A549 (cell line): ENCODE measurements around the gene CSRNP2. TPM values are rescaled to one million over a fixed set of nuclear protein-coding genes. Genes with fewer than 3 reads are reported as not detected.

Experiments
- ATAC-seq, 2 experiments: fragments of 200-7000 bp in 1 of 2; fragments of >200 bp in 1 of 2; cut with Nextera tagmentation in 1 of 2; cut with Tn5 transposase in 1 of 2; 3 replicates each; pipeline versions ENCODE4 v1.8.0 to v1.9.1; 2018 to 2020; ENCODE audit warnings: mild to moderate bottlenecking in 1 of 2, moderate library complexity in 1 of 2
- CTCF ChIA-PET: fragments of 300-600 bp; sonication (Branson Sonifier 250); formaldehyde crosslinking; extraction: SDS; loops from one replicate; lab custom pipeline; 2021; ENCODE audit warnings: antibody characterized with exemption, inconsistent platforms; lab: Yijun Ruan, JAX
- POLR2A ChIA-PET: fragments of 350-600 bp; formaldehyde crosslinking; extraction: SDS; loops from one replicate; lab custom pipeline; 2021; ENCODE audit warnings: antibody characterized with exemption, inconsistent platforms; lab: Yijun Ruan, JAX
- DNase-seq, 2 experiments: peaks; one replicate each; pipeline versions ENCODE4 v3.0.0 to v3.0.0-alpha.2; 2011 to 2016; ENCODE audit warnings: low read depth in 1 of 2, low spot score in 1 of 2
- FAIRE-seq: peaks from 2 replicates; lab custom pipeline; 2011; peaks lifted over from hg19 to GRCh38; lab: Jason Lieb, UNC
- H3K27ac ChIP-seq, 2 experiments: fragments of >200 bp; sonication (Bioruptor Twin); formaldehyde crosslinking; 3 replicates each; pipeline ENCODE4 v1.5.1; 2016 to 2017
- H3K4me1 ChIP-seq: fragments of >200 bp; sonication (Bioruptor Twin); formaldehyde crosslinking; 3 replicates; pipeline ENCODE4 v1.6.1; 2016
- H3K4me2 ChIP-seq: fragments of >200 bp; sonication (Bioruptor Twin); formaldehyde crosslinking; 3 replicates; pipeline ENCODE4 v1.6.1; 2016
- H3K4me3 ChIP-seq: fragments of >200 bp; sonication (Bioruptor Twin); formaldehyde crosslinking; 3 replicates; pipeline ENCODE4 v1.5.1; 2016
- H3K9me3 ChIP-seq: fragments of >200 bp; sonication (Bioruptor Twin); formaldehyde crosslinking; 3 replicates; pipeline ENCODE4 v1.6.1; 2016
- CBX2 ChIP-seq: fragments of 200-600 bp; sonication (generic); IDR thresholded peaks from 2 replicates; pipeline ENCODE4 v1.6.1; 2016; ENCODE audit warnings: low read depth, mild to moderate bottlenecking, borderline replicate concordance
- CBX8 ChIP-seq: fragments of 200-600 bp; sonication (generic); IDR thresholded peaks from 2 replicates; pipeline ENCODE4 v1.6.1; 2016
- E2F6 ChIP-seq: IDR thresholded peaks from 2 replicates; pipeline ENCODE4 v1.6.1; 2012; ENCODE audit warnings: low read depth, borderline replicate concordance
- EHMT2 ChIP-seq: fragments of 200-600 bp; sonication (generic); IDR thresholded peaks from 2 replicates; pipeline ENCODE4 v1.6.1; 2016; ENCODE audit warnings: antibody characterized with exemption, low read depth, mild to moderate bottlenecking, moderate library complexity
- EP300 ChIP-seq, 2 experiments: fragments of >200 bp; sonication (Bioruptor Twin); formaldehyde crosslinking; IDR thresholded peaks; 2 replicates in 1 of 2; 3 replicates in 1 of 2; pipeline ENCODE4 v1.6.1; 2016 to 2017
- ESRRA ChIP-seq: fragments of 150-350 bp; IDR thresholded peaks from 2 replicates; pipeline ENCODE4 v1.6.1; 2014; ENCODE audit warnings: mild to moderate bottlenecking, low read length, borderline replicate concordance
- FOSL2 ChIP-seq, 2 experiments: fragments of 450-650 bp in 1 of 2; fragments of >200 bp in 1 of 2; sonication (Bioruptor Twin) in 1 of 2; formaldehyde crosslinking; IDR thresholded peaks; 2 replicates each; pipeline versions ENCODE4 v1.5.0 to v1.6.1; 2016 to 2020; ENCODE audit warnings: mild to moderate bottlenecking in 1 of 2, moderate library complexity in 1 of 2
- FOXS1 ChIP-seq: fragments of 250-450 bp; sonication (Bioruptor Pico); IDR thresholded peaks from 2 replicates; pipeline ENCODE4 v1.5.0; 2020; ENCODE audit warnings: mild to moderate bottlenecking, moderate library complexity
- HES2 ChIP-seq: fragments of >200 bp; sonication (Bioruptor Twin); formaldehyde crosslinking; IDR thresholded peaks from 2 replicates; pipeline ENCODE4 v1.6.1; 2016
- HEYL ChIP-seq: fragments of 250-450 bp; sonication (Bioruptor Pico); IDR thresholded peaks from 2 replicates; pipeline ENCODE4 v1.8.0; 2021; ENCODE audit warnings: mild to moderate bottlenecking, moderate library complexity
- HMGXB4 ChIP-seq: fragments of 250-450 bp; sonication (Bioruptor Pico); IDR thresholded peaks from 2 replicates; pipeline ENCODE4 v1.5.0; 2021; ENCODE audit warnings: mild to moderate bottlenecking, moderate library complexity, borderline replicate concordance
- HOXA7 ChIP-seq: fragments of 250-450 bp; sonication (Bioruptor Pico); IDR thresholded peaks from 2 replicates; pipeline ENCODE4 v1.5.0; 2020; ENCODE audit warnings: mild to moderate bottlenecking, moderate library complexity
- HOXB5 ChIP-seq: fragments of 250-450 bp; sonication (Bioruptor Pico); IDR thresholded peaks from 2 replicates; pipeline ENCODE4 v1.5.0; 2020; ENCODE audit warnings: mild to moderate bottlenecking, moderate library complexity
- KDM5A ChIP-seq: fragments of 200-600 bp; sonication (generic); IDR thresholded peaks from 2 replicates; pipeline ENCODE4 v1.6.1; 2016; ENCODE audit warnings: antibody characterized with exemption, mild to moderate bottlenecking
- MAFK ChIP-seq: fragments of 450-650 bp; IDR thresholded peaks from 2 replicates; pipeline ENCODE4 v1.6.1; 2014; ENCODE audit not compliant: partially characterized antibody
- MAZ ChIP-seq: fragments of 150-350 bp; IDR thresholded peaks from 2 replicates; pipeline ENCODE4 v1.6.1; 2014; ENCODE audit warnings: antibody characterized with exemption, low read depth, low read length, borderline replicate concordance
- MYC ChIP-seq: IDR thresholded peaks from 2 replicates; pipeline ENCODE4 v1.6.1; 2012; ENCODE audit warnings: mild to moderate bottlenecking, inconsistent platforms, low read length, improper control_type of control experiment, borderline replicate concordance
- NPAS2 ChIP-seq: fragments of 250-450 bp; sonication (Bioruptor Pico); IDR thresholded peaks from 2 replicates; pipeline ENCODE4 v1.8.0; 2022; ENCODE audit warnings: mild to moderate bottlenecking, moderate library complexity, borderline replicate concordance
- NR3C1 ChIP-seq: fragments of >200 bp; sonication (Bioruptor Twin); formaldehyde crosslinking; IDR thresholded peaks from 3 replicates; pipeline ENCODE4 v1.6.1; 2017
- PBX3 ChIP-seq: IDR thresholded peaks from 2 replicates; pipeline ENCODE4 v1.6.1; 2012
- POLR2A ChIP-seq: IDR thresholded peaks from 2 replicates; pipeline ENCODE4 v1.6.1; 2012; ENCODE audit warnings: mild to moderate bottlenecking, low read length
- REST ChIP-seq: fragments of 200-600 bp; sonication (generic); IDR thresholded peaks from 2 replicates; pipeline ENCODE4 v1.6.1; 2016; ENCODE audit warnings: antibody characterized with exemption, mild to moderate bottlenecking, moderate library complexity
- RNF2 ChIP-seq: fragments of 200-600 bp; sonication (generic); IDR thresholded peaks from 2 replicates; pipeline ENCODE4 v1.6.1; 2016; ENCODE audit warnings: low read depth, mild to moderate bottlenecking, antibody characterized with exemption, moderate library complexity, borderline replicate concordance
- SREBF2 ChIP-seq: fragments of 450-650 bp; IDR thresholded peaks from 2 replicates; pipeline ENCODE4 v1.6.1; 2014; ENCODE audit warnings: mild to moderate bottlenecking, moderate library complexity
- TFCP2L1 ChIP-seq: fragments of 250-450 bp; sonication (Bioruptor Pico); IDR thresholded peaks from 2 replicates; pipeline ENCODE4 v1.5.0; 2021; ENCODE audit warnings: mild to moderate bottlenecking
- ZFP36 ChIP-seq: fragments of 450-650 bp; IDR thresholded peaks from 2 replicates; pipeline ENCODE4 v1.6.1; 2014; ENCODE audit warnings: borderline replicate concordance; ENCODE audit not compliant: partially characterized antibody
- ZSCAN20 ChIP-seq: fragments of 250-450 bp; sonication (Bioruptor Pico); IDR thresholded peaks from 2 replicates; pipeline ENCODE4 v1.8.0; 2022; ENCODE audit warnings: mild to moderate bottlenecking, moderate library complexity
- WGBS: methylation state at CpG from one replicate; pipeline ENCODE4 v1.1.6; 2017; ENCODE audit errors: missing lambda C conversion rate; 5-methylcytosine and 5-hydroxymethylcytosine counted together
- polyA plus RNA-seq, 4 experiments: library from polyadenylated mRNA; depleted of rRNA in 3 of 4; stranded (reverse); fragments of >200 nt; fragmentation: RNase III in 1 of 4; extraction: RNeasy Plus Mini Kit Qiagen cat#74134 plus additional on column Dnase treatment in 1 of 4; gene quantifications; 2 replicates in 3 of 4; 3 replicates in 1 of 4; pipeline ENCODE4 v1.2.3, GENCODE V29; 2011 to 2017

The CSRNP2 gene
- polyA plus RNA-seq, 2 of the 4 experiments (the other 2 are of a cell fraction), result 11.1 to 20.3 TPM

GRCh38 chr12:51118706-51119105 lies 35.3 kb upstream of the CSRNP2 start:
- POLR2A ChIA-PET, result no interaction called here
- no peak for ATAC-seq
- Histone ChIP-seq H3K9me3 (no peaks in the 10 kb centered on the region), H3K4me3 (no peak overlapping the region), H3K4me1 (peaks cover 12% of the 10 kb centered on the region), H3K27ac (no peak overlapping the region), H3K4me2 (no peak overlapping the region)
- 77% methylated on average over 3 of the region's 3 CpGs for WGBS
- DNase-seq, result no peak
- no peak for FAIRE-seq
- CTCF ChIA-PET, result no interaction called here
- TF ChIP-seq EP300 (IDR thresholded peaks at IDR 0.05) (no peak), FOSL2 (IDR thresholded peaks at IDR 0.05) (no peak), FOSL2 (CRISPR knock-in tag; IDR thresholded peaks at IDR 0.05) (peak; percentile 29)

GRCh38 chr12:51115533-51115932 lies 32.1 kb upstream of the CSRNP2 start:
- ChIA-PET POLR2A (interaction anchor here (0.6 kb wide), 1 partner anchor 89 kb away, joined by 4 read pairs; no protein-coding TSS in a partner anchor), CTCF (interaction anchor here (0.6 kb wide), 1 partner anchor 371 kb away, joined by 3 read pairs; no protein-coding TSS in a partner anchor)
- no peak overlapping the region for H3K27ac ChIP-seq
- no peak for ATAC-seq
- DNase-seq, result no peak
- no peak overlapping the region for H3K4me2 ChIP-seq
- no peak for FAIRE-seq
- no peaks in the 10 kb centered on the region for H3K9me3 ChIP-seq
- no peak overlapping the region for H3K4me3 ChIP-seq
- no peak for TF ChIP-seq HOXB5
- TF ChIP-seq PBX3, result no peak
- no peak for TF ChIP-seq ZSCAN20
- TF ChIP-seq HEYL (CRISPR knock-in tag), result no peak
- TF ChIP-seq HMGXB4 (CRISPR knock-in tag), result no peak
- TF ChIP-seq CBX2, result no peak
- TF ChIP-seq POLR2A, result no peak
- no peak for TF ChIP-seq E2F6
- TF ChIP-seq NR3C1, result no peak
- TF ChIP-seq MAZ, result no peak
- TF ChIP-seq FOXS1 (CRISPR knock-in tag), result no peak
- TF ChIP-seq EHMT2, result no peak
- H3K4me1 ChIP-seq, result no peaks in the 10 kb centered on the region

- DNase-seq (no peak), ATAC-seq (no peak), FAIRE-seq (no peak)
- CTCF ChIA-PET, result no interaction called here
- Histone ChIP-seq H3K27ac (no peak overlapping the region), H3K4me1 (no peaks in the 10 kb centered on the region), H3K9me3 (no peaks in the 10 kb centered on the region), H3K4me2 (no peak overlapping the region), H3K4me3 (no peak overlapping the region)
- WGBS, result 87% methylated on average over 4 of the region's 4 CpGs
- TF ChIP-seq REST (no peak), SREBF2 (no peak), HOXA7 (CRISPR knock-in tag) (no peak), ZFP36 (no peak), MAFK (no peak), ESRRA (no peak), TFCP2L1 (CRISPR knock-in tag) (no peak), MAZ (no peak), RNF2 (no peak), MYC (no peak), CBX8 (no peak), HES2 (no peak), KDM5A (no peak), E2F6 (no peak), NPAS2 (no peak), NR3C1 (no peak)
- POLR2A ChIA-PET, result interaction anchor here (1.1 kb wide), 1 partner anchor 24 kb away, joined by 4 read pairs; the partner anchor contains the start of gene CSRNP2
Measured at GRCh38 chr12:51108136-51108535, 24.7 kb upstream of the CSRNP2 start.
